Endothelial cell of umbilical vein (primary cell): ENCODE results near the gene CCDC74B. TPM values are rescaled to one million over a fixed set of nuclear protein-coding genes. Genes with fewer than 3 reads are reported as not detected.
"Not testable (repeated sequence)": the region's sequence is repeated elsewhere in the genome, so short reads cannot be mapped to it uniquely, and the experiment has no call there.

Source experiments
- BruUV-seq: library from RNA; stranded (reverse); fragments of 400-500 nt; replicated peaks from 2 replicates; lab custom pipeline; 2021; lab: Mats Ljungman, UMichigan
- CTCF ChIA-PET: fragments of 300-600, 350-600 bp; sonication (Branson Sonifier 250); formaldehyde crosslinking; loops from one replicate; lab custom pipeline; 2021; ENCODE audit warnings: antibody characterized with exemption, inconsistent platforms; lab: Charles Lee
- POLR2A ChIA-PET: fragments of 300-600, 350-600 bp; sonication (Branson Sonifier 250); formaldehyde crosslinking; loops from one replicate; lab custom pipeline; 2021; ENCODE audit warnings: antibody characterized with exemption, inconsistent platforms; lab: Charles Lee
- DNase-seq: peaks from one replicate; pipeline ENCODE4 v3.0.0-alpha.2; 2011; ENCODE audit warnings: low read depth, low spot score
- FAIRE-seq: peaks from 2 replicates; lab custom pipeline; 2011; peaks lifted over from hg19 to GRCh38; lab: Jason Lieb, UNC
- H2AFZ ChIP-seq: 2 replicates; pipeline ENCODE4 v1.6.0; 2012; ENCODE audit warnings: low read depth, low read length, control low read depth, inconsistent platforms
- H3K27ac ChIP-seq: 2 replicates; pipeline ENCODE4 v1.5.1; 2011; ENCODE audit warnings: low read depth, mild to moderate bottlenecking, control low read depth, low read length, moderate library complexity; ENCODE audit not compliant: insufficient read depth
- H3K27me3 ChIP-seq, 2 experiments: 2 replicates each; pipeline versions ENCODE4 v1.6.0 to v1.6.1; 2011; ENCODE audit warnings: low read length in 2 of 2, mixed read lengths in 1 of 2; ENCODE audit not compliant: control insufficient read depth in 2 of 2, insufficient read depth in 2 of 2
- H3K36me3 ChIP-seq, 2 experiments: 2 replicates in 1 of 2; 3 replicates in 1 of 2; pipeline ENCODE4 v1.5.1; 2011; ENCODE audit warnings: low read length in 2 of 2, mild to moderate bottlenecking in 1 of 2, moderate library complexity in 1 of 2; ENCODE audit not compliant: control insufficient read depth in 2 of 2, insufficient read depth in 2 of 2; ENCODE audit errors: extremely low read depth in 1 of 2
- H3K4me1 ChIP-seq: 3 replicates; pipeline ENCODE4 v1.5.1; 2011; ENCODE audit warnings: mild to moderate bottlenecking, low read length; ENCODE audit not compliant: control insufficient read depth, insufficient read depth; ENCODE audit errors: extremely low read depth
- H3K4me2 ChIP-seq: 2 replicates; pipeline ENCODE4 v1.6.1; 2011; ENCODE audit warnings: low read length, control low read depth, mixed read lengths; ENCODE audit not compliant: insufficient read depth
- H3K4me3 ChIP-seq, 3 experiments: fragments of 200-600 bp in 1 of 3; sonication (generic), shearing (Covaris generic) in 1 of 3; replicated peaks in 1 of 3; 2 replicates each; pipeline ENCODE4 v1.5.1; 2011 to 2016; ENCODE audit warnings: control low read depth in 3 of 3, low read length in 3 of 3, mild to moderate bottlenecking in 2 of 3, inconsistent platforms in 1 of 3, low read depth in 1 of 3, moderate library complexity in 1 of 3; ENCODE audit not compliant: insufficient read depth in 1 of 3
- H3K79me2 ChIP-seq: 2 replicates; pipeline ENCODE4 v1.6.0; 2012; ENCODE audit warnings: low read length, inconsistent platforms; ENCODE audit not compliant: control insufficient read depth, insufficient read depth
- H3K9ac ChIP-seq: replicated peaks from 2 replicates; pipeline ENCODE3; 2011; ENCODE audit warnings: low read length, control low read depth; ENCODE audit not compliant: insufficient read depth; ENCODE audit errors: extremely low read depth
- H3K9me1 ChIP-seq: replicated peaks from 3 replicates; pipeline ENCODE4 v1.6.0; 2011; ENCODE audit warnings: mild to moderate bottlenecking, low read length; ENCODE audit not compliant: control insufficient read depth, insufficient read depth; ENCODE audit errors: extremely low read depth
- H3K9me3 ChIP-seq: replicated peaks from 2 replicates; pipeline ENCODE4 v1.5.1; 2012; ENCODE audit warnings: low read length, inconsistent platforms; ENCODE audit not compliant: control insufficient read depth, insufficient read depth
- H4K20me1 ChIP-seq: replicated peaks from 2 replicates; pipeline ENCODE3; 2011; ENCODE audit warnings: mild to moderate bottlenecking, low read length; ENCODE audit not compliant: control insufficient read depth, insufficient read depth; ENCODE audit errors: extremely low read depth
- EZH2 ChIP-seq: IDR thresholded peaks from 2 replicates; pipeline ENCODE4 v1.6.1; 2012; ENCODE audit warnings: borderline replicate concordance, low read depth, mild to moderate bottlenecking, moderate library complexity, low read length, inconsistent platforms; ENCODE audit not compliant: severe bottlenecking
- FOS ChIP-seq: IDR thresholded peaks from 2 replicates; pipeline ENCODE4 v1.6.1; 2011; ENCODE audit warnings: mild to moderate bottlenecking, low read length, moderate library complexity, borderline replicate concordance; ENCODE audit not compliant: insufficient read depth
- GATA2 ChIP-seq: IDR thresholded peaks from 2 replicates; pipeline ENCODE4 v1.7.0; 2011; ENCODE audit warnings: low read depth, mild to moderate bottlenecking, moderate library complexity, mixed read lengths, low read length; ENCODE audit not compliant: insufficient read length, insufficient read depth
- JUN ChIP-seq: IDR thresholded peaks from 2 replicates; pipeline ENCODE4 v1.6.1; 2011; ENCODE audit warnings: borderline replicate concordance, low read depth; ENCODE audit not compliant: insufficient read length, insufficient read depth
- MYC ChIP-seq: IDR thresholded peaks from one replicate; pipeline ENCODE4 v1.6.1; 2011; ENCODE audit warnings: mild to moderate bottlenecking, low read depth, low read length
- POLR2A ChIP-seq: IDR thresholded peaks from 2 replicates; pipeline ENCODE4 v1.6.1; 2012; ENCODE audit warnings: low read depth, mild to moderate bottlenecking, control low read depth, low read length
- POLR2AphosphoS5 ChIP-seq: IDR thresholded peaks from 2 replicates; pipeline ENCODE4 v1.6.1; 2012; ENCODE audit warnings: low read depth, mild to moderate bottlenecking, control low read depth, low read length, moderate library complexity; ENCODE audit not compliant: insufficient read depth
- dilution Hi-C: fragments of 300-500 bp; cut with MboI; formaldehyde crosslinking; loops from one replicate; pipeline ENCODE4 v1.15.0; 2019; ENCODE audit warnings: low sequenced_read_pairs; ENCODE audit not compliant: extremely low pct_ligation_motif_present
- intact Hi-C: fragments of 100-400 bp; cut with micrococcal nuclease; formaldehyde crosslinking; loops from one replicate; pipeline ENCODE4 v1.10.0; 2022
- polyA plus RNA-seq, 4 experiments: library from polyadenylated mRNA; depleted of rRNA in 3 of 4; stranded (reverse) in 3 of 4; unstranded in 1 of 4; fragments of >200 nt; gene quantifications; 2 replicates each; pipeline versions ENCODE4 v1.2.1 to v1.2.3, GENCODE V29; 2011 to 2012; ENCODE audit warnings: missing spikeins in 1 of 4
- total RNA-seq: library from RNA; stranded (reverse); gene quantifications from 2 replicates; pipeline ENCODE4 v1.2.3, GENCODE V29; 2021
- TF ChIP-seq, protein P1 (sequence below), 2 donors: IDR thresholded peaks; 1 replicate in 1 of 2; 2 replicates in 1 of 2; pipeline ENCODE4 v1.5.1; 2011; ENCODE audit warnings: low read length in 2 of 2, mild to moderate bottlenecking in 2 of 2, moderate library complexity in 2 of 2, control low read depth in 1 of 2, inconsistent platforms in 1 of 2, low read depth in 1 of 2; ENCODE audit not compliant: insufficient read depth in 1 of 2; ENCODE audit errors: extremely low read depth in 1 of 2
- TF ChIP-seq, protein P2 (sequence below): IDR thresholded peaks from 2 replicates; pipeline ENCODE4 v1.6.1; 2011; ENCODE audit not compliant: insufficient read depth, insufficient read length

The CCDC74B gene
- total and polyA plus RNA-seq, 2 donors (not counting 3 experiments of a cell fraction or from before 2014, with no cell fraction given) = 4.6 to 4.8 TPM

DNA sequence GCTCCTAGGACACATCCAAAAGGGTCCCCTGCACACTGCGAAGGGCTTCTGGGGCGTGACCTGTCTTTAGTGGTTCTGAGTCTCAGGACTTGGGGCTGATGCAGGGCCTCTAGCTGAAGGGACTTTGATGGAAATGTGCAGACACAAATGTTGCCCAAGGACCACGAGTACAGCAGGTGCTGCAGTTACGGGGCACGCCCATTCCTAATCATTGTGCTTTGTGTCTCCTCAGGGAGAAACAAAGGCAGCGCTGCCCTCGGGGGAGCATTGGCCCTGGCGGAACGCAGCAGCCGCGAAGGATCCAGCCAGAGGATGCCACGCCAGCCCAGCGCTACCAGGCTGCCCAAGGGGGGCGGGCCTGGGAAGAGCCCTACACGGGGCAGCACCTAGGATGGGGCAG is 45.3 kb upstream of the CCDC74B start:
- DNase-seq (no peak), FAIRE-seq (no peak)
- Histone ChIP-seq H3K4me3 (no peak overlapping the region), H4K20me1 (no peaks in the 10 kb centered on the region), H3K27me3 (no peaks in the 10 kb centered on the region), H3K9ac (no peak overlapping the region), H3K36me3 (peaks cover 0 to 3% of the 10 kb centered on the region in 2 experiments), H3K9me1 (no peaks in the 10 kb centered on the region), H2AFZ (no peak overlapping the region), H3K4me2 (no peak overlapping the region), H3K9me3 (no peaks in the 10 kb centered on the region), H3K79me2 (peaks cover 9% of the 10 kb centered on the region), H3K27ac (no peak overlapping the region), H3K4me1 (no peaks in the 10 kb centered on the region)
- BruUV-seq = no TSS peak
- CTCF ChIA-PET = no interaction called here
- TF ChIP-seq POLR2AphosphoS5 (no peak), EZH2 (no peak), MYC (no peak), FOS (no peak), POLR2A (no peak), JUN (no peak), GATA2 (no peak)
- TF ChIP-seq, protein P1, sequence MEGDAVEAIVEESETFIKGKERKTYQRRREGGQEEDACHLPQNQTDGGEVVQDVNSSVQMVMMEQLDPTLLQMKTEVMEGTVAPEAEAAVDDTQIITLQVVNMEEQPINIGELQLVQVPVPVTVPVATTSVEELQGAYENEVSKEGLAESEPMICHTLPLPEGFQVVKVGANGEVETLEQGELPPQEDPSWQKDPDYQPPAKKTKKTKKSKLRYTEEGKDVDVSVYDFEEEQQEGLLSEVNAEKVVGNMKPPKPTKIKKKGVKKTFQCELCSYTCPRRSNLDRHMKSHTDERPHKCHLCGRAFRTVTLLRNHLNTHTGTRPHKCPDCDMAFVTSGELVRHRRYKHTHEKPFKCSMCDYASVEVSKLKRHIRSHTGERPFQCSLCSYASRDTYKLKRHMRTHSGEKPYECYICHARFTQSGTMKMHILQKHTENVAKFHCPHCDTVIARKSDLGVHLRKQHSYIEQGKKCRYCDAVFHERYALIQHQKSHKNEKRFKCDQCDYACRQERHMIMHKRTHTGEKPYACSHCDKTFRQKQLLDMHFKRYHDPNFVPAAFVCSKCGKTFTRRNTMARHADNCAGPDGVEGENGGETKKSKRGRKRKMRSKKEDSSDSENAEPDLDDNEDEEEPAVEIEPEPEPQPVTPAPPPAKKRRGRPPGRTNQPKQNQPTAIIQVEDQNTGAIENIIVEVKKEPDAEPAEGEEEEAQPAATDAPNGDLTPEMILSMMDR (IDR thresholded peaks at IDR 0.05; ENCODE audit: extremely low read depth in 1 of 2, insufficient read depth in 1 of 2, low read depth in 1 of 2, low read length in 2 of 2) = no peak
- TF ChIP-seq, protein P2, sequence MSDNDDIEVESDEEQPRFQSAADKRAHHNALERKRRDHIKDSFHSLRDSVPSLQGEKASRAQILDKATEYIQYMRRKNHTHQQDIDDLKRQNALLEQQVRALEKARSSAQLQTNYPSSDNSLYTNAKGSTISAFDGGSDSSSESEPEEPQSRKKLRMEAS = no peak
- POLR2A ChIA-PET = no interaction called here
- dilution Hi-C loops (no loop called here), intact Hi-C loops (no loop called here)

DNA sequence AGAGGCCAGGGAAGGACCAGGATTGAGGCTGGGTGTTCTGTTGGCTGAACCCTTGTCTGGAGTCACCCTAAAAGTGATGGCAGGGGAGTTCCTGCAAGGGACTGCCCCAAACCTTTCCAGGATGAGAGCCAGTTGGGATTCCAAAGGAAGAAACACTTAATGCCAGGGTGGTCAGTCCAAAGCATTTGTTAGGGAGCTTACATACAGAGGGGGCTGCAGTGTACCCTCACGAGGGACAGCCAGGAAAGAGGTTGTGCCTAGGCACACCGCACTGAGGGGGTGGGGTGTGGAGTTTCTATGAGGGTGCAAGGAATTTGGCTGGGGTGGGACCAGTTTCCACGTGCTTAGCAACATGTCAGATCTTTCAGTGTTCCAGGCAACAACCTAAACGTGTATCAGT is 44.0 kb upstream of the CCDC74B start:
- intact Hi-C loops = not testable (repeated sequence)

More for the DNA sequence above, 44.0 kb upstream of the CCDC74B start:
- H3K27me3 ChIP-seq, H3K4me2 ChIP-seq, H3K4me1 ChIP-seq, H3K9me3 ChIP-seq, H3K9ac ChIP-seq, POLR2A ChIA-PET, H2AFZ ChIP-seq, H3K27ac ChIP-seq, H3K36me3 ChIP-seq, H4K20me1 ChIP-seq, dilution Hi-C loops, CTCF ChIA-PET, DNase-seq, H3K4me3 ChIP-seq, BruUV-seq, H3K9me1 ChIP-seq, FAIRE-seq: not testable (repeated sequence)
- H3K79me2 ChIP-seq = peaks cover 17% of the 10 kb centered on the region
